OCI-LY7 (cell line): Measurements from ENCODE around the gene RBCK1. TPM values are rescaled to one million over a fixed set of nuclear protein-coding genes. Genes with fewer than 3 reads are reported as not detected.
A peak's percentile ranks its signal among the peaks of the same experiment; 100 is the strongest.

Source experiments
- BruUV-seq: library from RNA; stranded (reverse); fragments of 400-500 nt; replicated peaks from 2 replicates; lab custom pipeline; 2021; lab: Mats Ljungman, UMichigan
- CTCF ChIA-PET: fragments of 300-600 bp; sonication (Branson Sonifier 250); formaldehyde crosslinking; loops from one replicate; lab custom pipeline; 2022; ENCODE audit warnings: antibody characterized with exemption; ENCODE audit not compliant: unreplicated experiment; lab: Charles Lee
- POLR2A ChIA-PET: fragments of 300-600 bp; sonication (Branson Sonifier 250); formaldehyde crosslinking; loops from one replicate; lab custom pipeline; 2022; ENCODE audit warnings: antibody characterized with exemption; lab: Charles Lee
- DNase-seq: peaks from one replicate; pipeline ENCODE4 v3.0.0-alpha.2; 2015; ENCODE audit warnings: low spot score
- H2AFZ ChIP-seq: fragments of 200-600 bp; sonication (generic), shearing (Covaris generic); 2 replicates; pipeline ENCODE4 v1.6.1; 2014; ENCODE audit warnings: mild to moderate bottlenecking, antibody characterized with exemption, low read length, moderate library complexity
- H3K27ac ChIP-seq: fragments of 200-600 bp; sonication (generic); 2 replicates; pipeline ENCODE4 v1.5.1; 2014; ENCODE audit warnings: mixed run types, low read depth, mild to moderate bottlenecking, moderate library complexity, low read length, inconsistent platforms; ENCODE audit not compliant: poor library complexity, severe bottlenecking
- H3K36me3 ChIP-seq: fragments of 200-600 bp; sonication (generic); 2 replicates; pipeline ENCODE4 v1.6.1; 2014; ENCODE audit warnings: mild to moderate bottlenecking, antibody characterized with exemption, low read length, moderate library complexity, mixed read lengths; ENCODE audit not compliant: insufficient read depth
- H3K4me1 ChIP-seq: fragments of 200-600 bp; sonication (generic); 2 replicates; pipeline ENCODE4 v1.5.1; 2014; ENCODE audit warnings: mild to moderate bottlenecking, low read length; ENCODE audit not compliant: insufficient read depth, poor library complexity, severe bottlenecking
- H3K4me2 ChIP-seq: fragments of 200-600 bp; sonication (generic); 2 replicates; pipeline ENCODE4 v1.6.1; 2014; ENCODE audit warnings: mild to moderate bottlenecking, low read length
- H3K4me3 ChIP-seq: fragments of 200-600 bp; sonication (generic); 2 replicates; pipeline ENCODE4 v1.5.1; 2014; ENCODE audit warnings: mild to moderate bottlenecking, low read depth, low read length; ENCODE audit not compliant: poor library complexity, severe bottlenecking
- H3K79me2 ChIP-seq: fragments of 200-600 bp; sonication (generic); 2 replicates; pipeline ENCODE4 v1.6.1; 2016; ENCODE audit warnings: low read depth, mild to moderate bottlenecking, low read length, moderate library complexity, mixed read lengths; ENCODE audit not compliant: insufficient read depth
- H3K9me2 ChIP-seq: fragments of 200-600 bp; sonication (generic); 2 replicates; pipeline ENCODE4 v1.6.1; 2016; ENCODE audit warnings: mild to moderate bottlenecking, low read length, mixed read lengths; ENCODE audit not compliant: insufficient read depth
- H3K9me3 ChIP-seq: fragments of 200-600 bp; sonication (generic); 2 replicates; pipeline ENCODE4 v1.6.1; 2014; ENCODE audit warnings: mild to moderate bottlenecking, mixed run types, low read length, mixed read lengths
- H4K20me1 ChIP-seq: fragments of 200-600 bp; sonication (generic); 2 replicates; pipeline ENCODE4 v1.6.1; 2014; ENCODE audit warnings: mild to moderate bottlenecking, antibody characterized with exemption, low read length, moderate library complexity, mixed read lengths; ENCODE audit not compliant: insufficient read depth
- CTCF ChIP-seq: fragments of 200-600 bp; sonication (generic); conservative IDR thresholded peaks from 2 replicates; pipeline ENCODE4 v1.5.1; 2014; ENCODE audit warnings: mild to moderate bottlenecking, antibody characterized with exemption, low read length, moderate library complexity, mixed read lengths
- EZH2phosphoT487 ChIP-seq: fragments of 200-600 bp; sonication (generic); IDR thresholded peaks from 2 replicates; pipeline ENCODE4 v1.6.1; 2018; ENCODE audit warnings: low read depth, borderline replicate concordance, mild to moderate bottlenecking, mixed run types, antibody characterized with exemption, low read length, moderate library complexity, mixed read lengths
- intact Hi-C: fragments of 100-400 bp; cut with micrococcal nuclease; formaldehyde crosslinking; loops from one replicate; pipeline ENCODE4 v1.10.0; 2022; ENCODE audit not compliant: unreplicated experiment
- total RNA-seq, 2 experiments: library from RNA; depleted of rRNA in 1 of 2; stranded (reverse); fragments of >200 nt in 1 of 2; shearing (Covaris generic) in 1 of 2; gene quantifications; 2 replicates each; pipeline ENCODE4 v1.2.3, GENCODE V29; 2014 to 2022

Gene RBCK1
- total RNA-seq, 2 experiments from 2014 or later, result 82.9 to 140 TPM

GRCh38 chr20:436476-436875 is 28.4 kb downstream of the RBCK1 start:
- peaks cover 69% of the 10 kb centered on the region for H3K36me3 ChIP-seq
- intact Hi-C loops, result no loop called here
- H3K9me2 ChIP-seq, result no peaks in the 10 kb centered on the region
- no peak overlapping the region for H3K4me3 ChIP-seq
- H3K4me2 ChIP-seq, result no peak overlapping the region
- H4K20me1 ChIP-seq, result no peaks in the 10 kb centered on the region
- H3K27ac ChIP-seq, result no peak overlapping the region
- peaks cover 29% of the 10 kb centered on the region for H3K4me1 ChIP-seq
- H3K9me3 ChIP-seq, result no peaks in the 10 kb centered on the region
- POLR2A ChIA-PET, result no interaction called here
- CTCF ChIA-PET, result interaction anchor here (0.6 kb wide), 1 partner anchor 66 kb away, joined by 3 read pairs; no protein-coding TSS in a partner anchor
- no peak for TF ChIP-seq CTCF
- TF ChIP-seq EZH2phosphoT487, result no peak
- no peak for DNase-seq
- BruUV-seq, result TSS peak; percentile 57
- no peaks in the 10 kb centered on the region for H3K79me2 ChIP-seq
- H2AFZ ChIP-seq, result no peak overlapping the region

GRCh38 chr20:437787-438486 is 29.8 kb downstream of the RBCK1 start:
- Histone ChIP-seq H3K36me3 (peaks cover 76% of the 10 kb centered on the region), H3K4me1 (peaks cover 29% of the 10 kb centered on the region), H4K20me1 (no peaks in the 10 kb centered on the region), H3K27ac (no peak overlapping the region), H2AFZ (no peak overlapping the region), H3K9me2 (no peaks in the 10 kb centered on the region), H3K4me3 (no peak overlapping the region), H3K9me3 (no peaks in the 10 kb centered on the region), H3K79me2 (no peaks in the 10 kb centered on the region), H3K4me2 (peak overlapping the region; percentile 43)
- CTCF ChIA-PET, result no interaction called here
- DNase-seq, result peak; percentile 32
- intact Hi-C loops, result no loop called here
- POLR2A ChIA-PET, result interaction anchor here (0.6 to 0.9 kb wide), 2 partner anchors 22 to 31 kb away, joined by 3 read pairs; no protein-coding TSS in a partner anchor
- TF ChIP-seq EZH2phosphoT487, result no peak
- TF ChIP-seq CTCF, result no peak
- no TSS peak for BruUV-seq
